GM13976 (cell line): ENCODE results near the gene RPS28.

Experiments
- DNase-seq: peaks from one replicate; pipeline ENCODE4 v3.0.0; 2012; ENCODE audit warnings: low spot score
- CTCF ChIP-seq: IDR thresholded peaks from 2 replicates; pipeline ENCODE4 v1.5.1; 2012; ENCODE audit warnings: borderline replicate concordance, mild to moderate bottlenecking; ENCODE audit not compliant: insufficient read depth; ENCODE audit errors: extremely low read depth, missing control alignments, control extremely low read depth
- in situ Hi-C: fragments of 300-500 bp; cut with MboI; formaldehyde crosslinking; loops from one replicate; pipeline ENCODE4 v1.12.0; 2022; ENCODE audit warnings: low sequenced_read_pairs, mixed read lengths, inconsistent platforms; ENCODE audit not compliant: unreplicated experiment

The RPS28 gene

DNA sequence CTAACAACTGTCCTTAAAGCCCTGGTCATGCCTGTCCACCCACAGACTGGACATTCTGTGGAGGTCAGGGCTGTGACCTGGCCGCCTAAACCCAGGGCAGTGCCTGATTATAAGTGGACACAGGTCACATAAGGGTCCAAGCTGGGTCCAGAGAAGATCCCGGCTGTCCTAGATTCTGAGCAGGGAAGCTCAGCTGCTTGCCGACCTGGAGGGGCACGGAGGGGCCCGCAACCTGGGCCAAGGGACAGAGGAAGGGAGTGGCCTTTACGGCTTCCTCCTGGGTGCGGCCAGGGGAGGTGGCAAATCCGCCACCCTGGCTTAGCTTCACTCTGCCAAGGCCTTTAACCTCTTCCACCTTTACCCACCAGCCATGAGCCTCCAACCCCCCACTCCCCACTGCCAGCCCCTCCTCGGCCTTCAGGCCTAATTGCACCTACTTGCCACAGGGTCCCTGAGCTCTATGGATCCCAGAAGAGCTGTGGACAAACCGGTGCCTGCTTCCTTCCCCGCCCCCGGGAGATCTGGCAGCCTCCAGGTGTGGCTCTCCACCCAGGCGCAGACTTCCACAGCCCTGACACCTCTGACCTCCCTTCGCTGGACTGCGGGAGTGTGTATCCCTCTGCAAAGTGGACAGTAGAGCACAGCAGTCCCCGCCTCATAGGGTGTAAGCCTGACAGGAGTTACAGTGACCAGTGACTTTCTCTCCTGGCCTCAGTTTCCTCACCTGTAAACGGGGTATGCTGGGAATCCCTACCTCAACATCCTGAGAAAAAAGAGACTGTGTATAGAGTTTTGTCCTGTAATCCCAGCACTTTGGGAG lies 14.9 kb upstream of the RPS28 start:
- no peak for DNase-seq
- in situ Hi-C loops = loop anchor here (5.0 kb wide), 1 partner anchor 39 kb away; no protein-coding TSS in a partner anchor

GRCh38 chr19:8307400-8307964 lies 13.8 kb upstream of the RPS28 start:
- DNase-seq = no peak
- in situ Hi-C loops = loop anchor here (5.0 kb wide), 1 partner anchor 40 kb away; no protein-coding TSS in a partner anchor
- no peak for TF ChIP-seq CTCF

More for the DNA sequence above, 14.9 kb upstream of the RPS28 start:
- no peak for TF ChIP-seq CTCF

DNA sequence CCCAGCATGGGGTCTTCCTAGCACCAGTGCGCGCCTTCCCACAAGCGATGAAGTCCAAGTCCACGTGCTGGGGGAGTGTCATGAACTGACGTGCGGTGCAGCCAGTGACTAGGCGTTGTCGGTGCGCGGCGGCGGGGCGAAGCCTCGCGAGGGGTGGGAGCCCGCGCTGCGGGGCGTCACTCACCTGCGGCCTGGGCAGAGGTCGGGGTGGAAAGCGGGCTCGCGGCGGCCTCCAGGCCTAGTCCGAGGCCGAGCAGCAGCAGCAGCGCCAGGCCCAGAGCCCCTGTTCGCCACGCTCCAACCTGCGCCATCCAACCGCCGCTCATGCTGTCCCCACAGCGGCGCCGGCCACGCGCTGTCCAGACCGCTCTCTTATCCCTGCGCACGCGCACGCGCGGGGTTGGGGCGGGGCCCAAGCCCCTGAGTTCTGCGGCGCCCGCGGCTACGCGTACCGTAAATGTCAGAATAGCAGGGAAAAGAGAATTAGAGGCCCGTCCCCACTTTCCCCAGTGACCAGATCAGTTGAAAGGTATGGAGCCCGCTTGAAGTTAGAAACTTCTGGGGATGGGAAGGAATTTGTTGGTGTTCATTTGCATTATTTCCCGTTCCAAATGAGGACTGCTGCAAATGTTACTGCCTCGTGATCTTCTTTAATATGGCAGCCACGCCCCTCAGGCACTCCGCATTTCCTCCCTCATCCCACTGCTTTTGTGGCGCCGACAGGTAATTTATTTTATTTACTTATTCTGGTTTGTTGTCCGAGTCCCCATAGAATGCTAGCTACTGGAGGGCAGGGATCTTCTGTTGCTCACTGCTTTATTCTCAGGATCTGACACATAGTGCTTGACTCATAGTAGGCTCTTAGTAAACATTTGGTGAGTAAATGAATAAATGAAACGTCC lies 13.1 kb upstream of the RPS28 start, which contains the start of gene CD320:
TSS of gene CD320 (minus strand) at position 394 of the 902 bp plus-strand sequence. CDS start at position 326, 68 bp downstream.
- in situ Hi-C loops = loop anchor here (5.0 kb wide), 1 partner anchor 41 kb away; no protein-coding TSS in a partner anchor
- peak; percentile 95 for DNase-seq

GRCh38 chr19:8308891-8309291 lies 12.4 kb upstream of the RPS28 start:
- DNase-seq = no peak
- in situ Hi-C loops = loop anchor here (5.0 kb wide), 1 partner anchor 42 kb away; no protein-coding TSS in a partner anchor
- no peak for TF ChIP-seq CTCF

More for the DNA sequence above, 13.1 kb upstream of the RPS28 start, which contains the start of gene CD320:
- no peak for TF ChIP-seq CTCF

DNA sequence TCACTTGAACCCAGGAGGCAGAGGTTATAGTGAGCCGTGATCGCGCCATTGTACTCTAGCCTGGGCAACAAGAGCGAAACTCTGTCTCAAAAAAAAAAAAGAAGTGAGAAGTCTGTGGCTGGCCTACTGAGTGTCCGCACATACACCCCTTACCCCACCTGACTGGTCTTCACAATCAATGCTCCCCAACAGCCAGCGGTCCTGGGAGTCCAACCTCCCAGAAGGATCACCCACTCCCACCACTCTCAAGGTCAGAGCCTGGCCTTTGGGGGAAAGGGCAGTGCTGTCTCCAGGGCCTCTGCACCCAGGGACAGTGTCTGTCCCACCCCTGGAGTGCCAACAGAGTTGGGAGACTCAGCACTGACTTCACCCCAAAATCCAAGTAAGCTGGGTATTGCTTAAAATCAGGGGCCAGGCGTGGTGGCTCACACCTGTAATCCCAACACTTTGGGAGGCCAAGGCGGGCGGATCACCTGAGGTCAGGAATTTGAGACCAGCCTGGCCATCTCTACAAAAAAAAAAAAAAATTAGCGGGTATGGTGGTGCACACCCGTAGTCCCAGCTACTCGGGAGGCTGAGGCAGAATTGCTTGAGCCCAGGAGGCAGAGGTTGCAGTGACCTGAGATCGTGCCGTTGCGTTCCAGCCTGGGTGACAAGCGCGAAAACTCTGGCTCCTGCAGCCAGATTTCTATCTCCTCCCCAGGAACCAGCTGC lies 10.8 kb upstream of the RPS28 start:
- TF ChIP-seq CTCF = no peak
- no peak for DNase-seq
- in situ Hi-C loops = no loop called here
